NCI-H748 treated with DMSO at 0.1 percent for 48 hours (cell line): ENCODE results near the gene CISD3.

Experiments used
- DNase-seq: peaks from one replicate; lab custom pipeline; 2025; lab: John Stamatoyannopoulos, UW

The CISD3 gene

GRCh38 chr17:38728290-38728831 lies 1.8 kb upstream of the CISD3 start:
- DNase-seq = no peak

- DNase-seq = no peak
Measured at GRCh38 chr17:38729368-38729885, 714 bp upstream of the CISD3 start.

- no peak for DNase-seq
Measured at GRCh38 chr17:38730526-38731379, 612 bp downstream of the CISD3 start.

GRCh38 chr17:38731526-38732294 lies 1.6 kb downstream of the CISD3 start:
- DNase-seq = no peak

- DNase-seq = no peak
Measured at GRCh38 chr17:38732376-38733281, 2.5 kb downstream of the CISD3 start.

- DNase-seq = no peak
Measured at GRCh38 chr17:38733282-38733981, 3.3 kb downstream of the CISD3 start.

GRCh38 chr17:38733982-38734973 lies 4.1 kb downstream of the CISD3 start:
- DNase-seq = no peak

- no peak for DNase-seq
Measured at GRCh38 chr17:38735161-38735997, 5.2 kb downstream of the CISD3 start.

- no peak for DNase-seq
Measured at GRCh38 chr17:38738007-38738662, 8.0 kb downstream of the CISD3 start.

GRCh38 chr17:38738686-38739085 lies 8.5 kb downstream of the CISD3 start:
- DNase-seq = no peak

- DNase-seq = no peak
Measured at GRCh38 chr17:38739305-38739704, 9.2 kb downstream of the CISD3 start.

GRCh38 chr17:38740044-38740443 lies 9.9 kb downstream of the CISD3 start:
- DNase-seq = no peak

GRCh38 chr17:38740806-38741205 lies 10.7 kb downstream of the CISD3 start:
- no peak for DNase-seq

- no peak for DNase-seq
Measured at GRCh38 chr17:38741461-38741860, 11.3 kb downstream of the CISD3 start.

- DNase-seq = no peak
Measured at GRCh38 chr17:38741921-38742410, 11.8 kb downstream of the CISD3 start.

GRCh38 chr17:38742411-38743308 lies 12.5 kb downstream of the CISD3 start:
- DNase-seq = no peak

GRCh38 chr17:38743556-38744171 lies 13.5 kb downstream of the CISD3 start:
- DNase-seq = no peak
